Brain microvascular endothelial cell (primary cell): ENCODE measurements around the gene TPSB2.
"Not testable (repeated sequence)": the region's sequence is repeated elsewhere in the genome, so short reads cannot be mapped to it uniquely, and the experiment has no call there.

ENCODE experiments used
- DNase-seq: peaks from one replicate; pipeline ENCODE4 v3.0.0-alpha.2; 2020
- H3K27ac ChIP-seq: fragments of 250-450 bp; sonication (Bioruptor Pico); 2 replicates; pipeline ENCODE4 v1.5.1; 2020; ENCODE audit warnings: mild to moderate bottlenecking, moderate library complexity
- H3K27me3 ChIP-seq: fragments of 250-450 bp; sonication (Bioruptor Pico); replicated peaks from 2 replicates; pipeline ENCODE4 v1.5.1; 2020; ENCODE audit warnings: mild to moderate bottlenecking
- H3K36me3 ChIP-seq: fragments of 250-450 bp; sonication (Bioruptor Pico); replicated peaks from 2 replicates; pipeline ENCODE4 v1.5.1; 2020; ENCODE audit warnings: mild to moderate bottlenecking
- H3K4me3 ChIP-seq: 2 replicates; pipeline ENCODE4 v1.5.1; 2011; ENCODE audit warnings: low read depth, mild to moderate bottlenecking, control low read depth, low read length, moderate library complexity
- CTCF ChIP-seq: IDR thresholded peaks from 2 replicates; pipeline ENCODE4 v1.5.1; 2011; ENCODE audit warnings: low read depth, mild to moderate bottlenecking, moderate library complexity, low read length, control low read depth, inconsistent platforms; ENCODE audit errors: missing control alignments
- in situ Hi-C: cut with HindIII; loops from 2 replicates; pipeline ENCODE4 v1.10.0; 2017; ENCODE audit warnings: low sequenced_read_pairs, low pct_ligation_motif_present

TPSB2 gene

GRCh38 chr16:1245452-1246020 is 15.6 kb upstream of the TPSB2 start:
- Histone ChIP-seq H3K4me3 (no peak overlapping the region), H3K36me3 (no peaks in the 10 kb centered on the region), H3K27ac (no peak overlapping the region), H3K27me3 (peaks cover 3% of the 10 kb centered on the region)
- in situ Hi-C loops = no loop called here
- no peak for DNase-seq
- TF ChIP-seq CTCF = no peak

- Histone ChIP-seq H3K27me3 (peaks cover 3% of the 10 kb centered on the region), H3K4me3 (no peak overlapping the region), H3K27ac (no peak overlapping the region), H3K36me3 (no peaks in the 10 kb centered on the region)
- DNase-seq = no peak
- no peak for TF ChIP-seq CTCF
- in situ Hi-C loops = no loop called here
These were observed 14.9 kb upstream of the TPSB2 start for GRCh38 chr16:1244881-1245280.

- in situ Hi-C loops = not testable (repeated sequence)
These were observed 14.2 kb upstream of the TPSB2 start for GRCh38 chr16:1243907-1244850.

GRCh38 chr16:1243363-1243762 is 13.4 kb upstream of the TPSB2 start:
- H3K27me3 ChIP-seq, in situ Hi-C loops, H3K36me3 ChIP-seq, H3K4me3 ChIP-seq, DNase-seq, H3K27ac ChIP-seq: not testable (repeated sequence)

More at GRCh38 chr16:1243907-1244850, 14.2 kb upstream of the TPSB2 start:
- H3K4me3 ChIP-seq, H3K36me3 ChIP-seq, H3K27ac ChIP-seq, H3K27me3 ChIP-seq, DNase-seq: not testable (repeated sequence)

GRCh38 chr16:1241081-1241480 is 11.1 kb upstream of the TPSB2 start:
- in situ Hi-C loops, H3K27me3 ChIP-seq, H3K4me3 ChIP-seq, H3K27ac ChIP-seq, DNase-seq, H3K36me3 ChIP-seq: not testable (repeated sequence)

- H3K36me3 ChIP-seq, in situ Hi-C loops, DNase-seq, H3K4me3 ChIP-seq, H3K27me3 ChIP-seq, H3K27ac ChIP-seq: not testable (repeated sequence)
These were observed 10.5 kb upstream of the TPSB2 start, which contains the start of gene TPSAB1 for GRCh38 chr16:1240436-1240835. TPSAB1 (plus strand) TSS chr16:1240705; CDS start chr16:1240939, 234 bp downstream.

- in situ Hi-C loops, H3K27me3 ChIP-seq, DNase-seq, H3K36me3 ChIP-seq, H3K4me3 ChIP-seq, H3K27ac ChIP-seq: not testable (repeated sequence)
These were observed 9.6 kb upstream of the TPSB2 start for GRCh38 chr16:1239575-1239974.

GRCh38 chr16:1238909-1239308 is 8.9 kb upstream of the TPSB2 start:
- H3K4me3 ChIP-seq, H3K27me3 ChIP-seq, H3K27ac ChIP-seq, DNase-seq, H3K36me3 ChIP-seq, in situ Hi-C loops: not testable (repeated sequence)
